Cardiac fibroblast (primary cell): ENCODE data around the gene YAE1.

Source experiments
- DNase-seq, 2 donors: peaks; one replicate each; pipeline versions ENCODE4 v3.0.0 to v3.0.0-alpha.2; 2010; ENCODE audit warnings: low read depth in 2 of 2
- H3K4me3 ChIP-seq, 2 donors: replicated peaks in 1 of 2; 1 replicate in 1 of 2; 2 replicates in 1 of 2; pipeline ENCODE4 v1.5.1; 2011; ENCODE audit warnings: low read depth in 2 of 2, low read length in 2 of 2, mild to moderate bottlenecking in 2 of 2, moderate library complexity in 1 of 2
- CTCF ChIP-seq: IDR thresholded peaks from one replicate; pipeline ENCODE4 v1.5.1; 2011; ENCODE audit warnings: low read depth, mild to moderate bottlenecking, low read length, inconsistent platforms

The YAE1 gene

GRCh38 chr7:39528849-39529248, 37.4 kb upstream of the YAE1 start:
- no peak for DNase-seq
- no peak overlapping the region for H3K4me3 ChIP-seq
- no peak for TF ChIP-seq CTCF

- no peak for DNase-seq
- TF ChIP-seq CTCF, result no peak
- H3K4me3 ChIP-seq, result no peak overlapping the region
Measured at GRCh38 chr7:39529582-39529981, 36.6 kb upstream of the YAE1 start.

- DNase-seq, result no peak
- H3K4me3 ChIP-seq, result no peak overlapping the region
- no peak for TF ChIP-seq CTCF
Measured at GRCh38 chr7:39530971-39531370, 35.2 kb upstream of the YAE1 start.

- TF ChIP-seq CTCF, result no peak
- no peak for DNase-seq
- H3K4me3 ChIP-seq, result no peak overlapping the region
Measured at GRCh38 chr7:39531818-39532217, 34.4 kb upstream of the YAE1 start.

- H3K4me3 ChIP-seq, result no peak overlapping the region
- no peak for DNase-seq
- no peak for TF ChIP-seq CTCF
Measured at GRCh38 chr7:39532832-39533231, 33.4 kb upstream of the YAE1 start.

- no peak overlapping the region for H3K4me3 ChIP-seq
- DNase-seq, result no peak
- TF ChIP-seq CTCF, result no peak
Measured at GRCh38 chr7:39534599-39534998, 31.6 kb upstream of the YAE1 start.

GRCh38 chr7:39535064-39535463, 31.1 kb upstream of the YAE1 start:
- no peak overlapping the region for H3K4me3 ChIP-seq
- no peak for DNase-seq
- TF ChIP-seq CTCF, result no peak
